Progenitor cell of endocrine pancreas (in vitro differentiated cells): ENCODE data around the gene MMP15. TPM values are rescaled to one million over a fixed set of nuclear protein-coding genes. Genes with fewer than 3 reads are reported as not detected.
A peak's percentile ranks its signal among the peaks of the same experiment; 100 is the strongest.
"Not testable (repeated sequence)": the region's sequence is repeated elsewhere in the genome, so short reads cannot be mapped to it uniquely, and the experiment has no call there.

Experiments used
- DNase-seq: peaks from one replicate; pipeline ENCODE4 v3.0.0; 2021; ENCODE audit warnings: low spot score; ENCODE audit not compliant: unreplicated experiment
- H3K27ac Mint-ChIP-seq: 2 replicates; pipeline ENCODE4 v1.8.0; 2021; ENCODE audit warnings: mild to moderate bottlenecking, moderate library complexity, mixed read lengths
- H3K27me3 Mint-ChIP-seq: 2 replicates; pipeline ENCODE4 v1.8.0; 2021; ENCODE audit warnings: mixed read lengths
- H3K36me3 Mint-ChIP-seq: 2 replicates; pipeline ENCODE4 v1.8.0; 2022; ENCODE audit warnings: mixed read lengths; ENCODE audit not compliant: insufficient read depth
- H3K4me1 Mint-ChIP-seq: 2 replicates; pipeline ENCODE4 v1.8.0; 2021; ENCODE audit warnings: low read depth, mixed read lengths
- H3K4me3 Mint-ChIP-seq: 2 replicates; pipeline ENCODE4 v1.8.0; 2021; ENCODE audit warnings: low read depth, mild to moderate bottlenecking, moderate library complexity, mixed read lengths
- H3K9me3 Mint-ChIP-seq: 2 replicates; pipeline ENCODE4 v1.8.0; 2021; ENCODE audit warnings: low read depth, mixed read lengths
- long read RNA-seq: library from polyadenylated mRNA; unstranded; transcript quantifications from one replicate; pipeline ENCODE4 v2.0.0, GENCODE V29; 2020
- total RNA-seq: library from RNA; stranded (reverse); gene quantifications from 2 replicates; pipeline ENCODE4 v1.2.1, GENCODE V29; 2021
- TF ChIP-seq, protein P1 (sequence below): fragments of 200-600 bp; sonication (generic); IDR thresholded peaks from one replicate; pipeline ENCODE4 v1.5.0; 2021; ENCODE audit warnings: antibody characterized with exemption, mild to moderate bottlenecking; ENCODE audit not compliant: unreplicated experiment

Gene MMP15
- 77.6 and 85.0 TPM in 2 replicates for total RNA-seq
- long read RNA-seq, partial matches to known transcripts = 0 of 3 reads
- long read RNA-seq, other reads (novel, unspliced or antisense) = 3 of 3 reads

DNA sequence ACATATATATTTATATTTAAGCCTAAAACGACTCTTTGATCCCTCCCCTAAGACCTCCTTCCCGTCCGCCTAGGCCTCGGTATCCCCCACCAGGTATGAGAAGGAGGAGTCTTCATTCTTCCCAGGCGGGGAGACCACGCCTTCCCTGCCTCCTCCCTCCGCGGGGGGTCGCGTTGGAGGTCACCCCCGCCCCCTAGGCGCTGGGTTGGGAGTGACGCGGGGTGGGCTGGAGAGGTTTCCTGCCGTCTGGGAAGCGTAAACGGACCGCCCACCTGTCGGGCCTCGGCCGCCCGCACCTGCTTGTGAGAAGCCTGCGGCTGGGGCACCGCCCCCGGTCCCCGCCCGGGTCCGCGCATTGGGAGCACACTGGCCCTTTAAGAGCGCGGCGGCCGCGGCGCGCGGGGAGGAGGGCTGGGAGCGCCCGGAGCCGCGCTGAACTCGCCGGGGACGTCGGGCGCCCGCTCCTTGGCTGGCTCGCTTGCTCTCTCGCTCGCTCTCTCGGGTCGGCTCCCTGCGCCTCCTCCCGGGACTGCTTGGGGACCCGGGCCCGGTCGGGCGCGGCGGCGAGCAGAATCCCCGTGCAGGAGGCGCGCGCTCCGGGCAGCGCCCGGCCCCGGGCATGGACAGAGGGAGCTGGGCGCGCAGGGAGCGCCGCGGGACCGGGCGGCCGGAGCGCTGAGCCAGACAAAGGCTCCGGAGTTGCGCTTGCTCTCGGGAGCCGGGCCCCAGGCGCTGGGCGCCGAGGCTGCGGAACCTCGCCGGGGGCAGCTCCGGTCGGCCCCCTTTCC, at the start of gene MMP15:
TSS of gene MMP15 (plus strand) at position 404 of the 788 bp plus-strand sequence. CDS start 597 bp downstream, outside the sequence.
- H3K36me3 Mint-ChIP-seq = peaks cover 3% of the 10 kb centered on the region
- no peaks in the 10 kb centered on the region for H3K9me3 Mint-ChIP-seq
- H3K4me3 Mint-ChIP-seq = peak within 1 kb of the TSS; percentile 76
- peak within 1 kb of the TSS; percentile 92 for H3K27ac Mint-ChIP-seq
- peaks cover 41% of the 10 kb centered on the region for H3K4me1 Mint-ChIP-seq
- no peaks in the 10 kb centered on the region for H3K27me3 Mint-ChIP-seq
- TF ChIP-seq, protein P1, sequence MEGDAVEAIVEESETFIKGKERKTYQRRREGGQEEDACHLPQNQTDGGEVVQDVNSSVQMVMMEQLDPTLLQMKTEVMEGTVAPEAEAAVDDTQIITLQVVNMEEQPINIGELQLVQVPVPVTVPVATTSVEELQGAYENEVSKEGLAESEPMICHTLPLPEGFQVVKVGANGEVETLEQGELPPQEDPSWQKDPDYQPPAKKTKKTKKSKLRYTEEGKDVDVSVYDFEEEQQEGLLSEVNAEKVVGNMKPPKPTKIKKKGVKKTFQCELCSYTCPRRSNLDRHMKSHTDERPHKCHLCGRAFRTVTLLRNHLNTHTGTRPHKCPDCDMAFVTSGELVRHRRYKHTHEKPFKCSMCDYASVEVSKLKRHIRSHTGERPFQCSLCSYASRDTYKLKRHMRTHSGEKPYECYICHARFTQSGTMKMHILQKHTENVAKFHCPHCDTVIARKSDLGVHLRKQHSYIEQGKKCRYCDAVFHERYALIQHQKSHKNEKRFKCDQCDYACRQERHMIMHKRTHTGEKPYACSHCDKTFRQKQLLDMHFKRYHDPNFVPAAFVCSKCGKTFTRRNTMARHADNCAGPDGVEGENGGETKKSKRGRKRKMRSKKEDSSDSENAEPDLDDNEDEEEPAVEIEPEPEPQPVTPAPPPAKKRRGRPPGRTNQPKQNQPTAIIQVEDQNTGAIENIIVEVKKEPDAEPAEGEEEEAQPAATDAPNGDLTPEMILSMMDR = no peak
- DNase-seq = peak; percentile 94

DNA sequence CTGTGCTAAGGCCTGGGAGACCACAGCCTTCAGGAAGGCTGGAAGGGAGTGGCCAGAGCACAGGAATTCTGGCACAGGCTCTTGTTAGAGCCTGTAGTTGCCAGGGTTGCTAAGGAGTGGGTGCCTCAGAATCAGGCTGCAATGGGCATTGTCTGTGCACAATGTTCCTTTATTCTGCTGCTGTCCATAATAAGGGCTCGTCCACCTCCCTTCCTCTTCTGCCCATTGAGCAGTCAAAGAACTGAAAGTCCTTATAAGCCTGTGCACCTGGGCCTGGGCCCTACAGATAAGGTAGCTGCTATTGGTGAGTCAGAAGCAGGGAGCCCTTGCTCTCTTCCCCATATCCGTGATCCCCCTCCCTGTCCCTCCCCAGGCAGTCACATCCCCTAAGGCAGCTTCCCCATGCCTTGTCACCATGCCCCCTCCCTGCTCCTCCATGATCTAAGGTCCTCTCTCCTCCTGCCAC, 49.2 kb upstream of the MMP15 start:
- DNase-seq = no peak
- peaks cover 20% of the 10 kb centered on the region for H3K27me3 Mint-ChIP-seq
- H3K4me3 Mint-ChIP-seq = no peak overlapping the region
- H3K27ac Mint-ChIP-seq = no peak overlapping the region
- peaks cover 3% of the 10 kb centered on the region for H3K4me1 Mint-ChIP-seq
- no peaks in the 10 kb centered on the region for H3K9me3 Mint-ChIP-seq
- no peaks in the 10 kb centered on the region for H3K36me3 Mint-ChIP-seq
- TF ChIP-seq, protein P1 = no peak

DNA sequence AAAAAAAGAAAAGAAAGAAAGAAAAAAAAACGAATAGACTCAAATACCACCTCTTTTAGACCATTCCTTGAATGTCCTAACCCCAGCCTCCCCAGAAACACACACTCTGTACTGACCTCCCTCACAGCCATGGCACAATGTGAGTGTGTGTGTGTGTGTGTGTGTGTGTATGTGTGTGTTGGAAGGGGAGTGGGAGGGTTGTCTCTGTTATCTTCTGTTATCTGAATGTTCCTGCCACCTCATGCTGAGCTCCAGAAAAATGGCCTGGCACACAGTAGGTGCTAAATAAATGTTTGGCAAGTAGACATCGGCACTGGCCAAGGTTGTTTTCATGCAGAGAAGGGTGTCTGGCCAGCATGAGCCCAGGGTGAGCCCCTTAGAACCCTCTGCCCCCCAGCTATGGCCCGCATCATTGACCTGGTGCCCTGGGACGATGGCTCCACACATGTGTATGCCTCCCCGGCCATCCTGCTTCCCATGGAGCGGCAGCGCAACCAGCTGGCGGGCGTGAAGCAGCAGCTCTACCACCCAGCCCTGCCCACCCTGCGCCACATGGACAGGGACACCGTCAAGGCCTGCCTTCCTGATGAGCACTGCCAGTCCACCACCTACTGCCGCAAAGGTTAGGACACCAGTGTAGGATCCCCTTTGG, 48.0 kb upstream of the MMP15 start:
- TF ChIP-seq, protein P1 = no peak
- no peaks in the 10 kb centered on the region for H3K9me3 Mint-ChIP-seq
- no peak overlapping the region for H3K27ac Mint-ChIP-seq
- no peak for DNase-seq
- H3K36me3 Mint-ChIP-seq = no peaks in the 10 kb centered on the region
- peaks cover 21% of the 10 kb centered on the region for H3K27me3 Mint-ChIP-seq
- no peak overlapping the region for H3K4me3 Mint-ChIP-seq
- H3K4me1 Mint-ChIP-seq = peaks cover 3% of the 10 kb centered on the region

DNA sequence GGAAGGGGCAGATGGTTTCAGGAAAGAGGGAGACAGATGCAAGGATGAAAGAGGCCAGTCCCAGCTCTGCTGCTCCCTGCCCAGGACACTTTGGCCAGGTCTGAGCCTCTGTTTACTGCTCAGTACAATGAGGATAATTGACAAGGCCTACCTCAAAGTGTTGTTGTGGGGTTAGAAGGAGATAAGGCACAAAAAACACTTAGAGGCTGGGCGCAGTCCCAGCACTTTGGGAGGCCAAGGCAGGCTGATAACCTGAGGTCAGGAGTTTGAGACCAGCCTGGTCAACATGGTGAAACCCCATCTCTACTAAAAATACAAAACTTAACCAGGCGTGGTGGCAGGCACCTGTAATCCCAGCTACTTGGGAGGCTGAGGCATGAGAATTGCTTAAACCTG, 47.5 kb upstream of the MMP15 start:
- H3K27ac Mint-ChIP-seq, H3K36me3 Mint-ChIP-seq, H3K4me3 Mint-ChIP-seq, H3K9me3 Mint-ChIP-seq, H3K4me1 Mint-ChIP-seq, DNase-seq: not testable (repeated sequence)
- peaks cover 21% of the 10 kb centered on the region for H3K27me3 Mint-ChIP-seq

DNA sequence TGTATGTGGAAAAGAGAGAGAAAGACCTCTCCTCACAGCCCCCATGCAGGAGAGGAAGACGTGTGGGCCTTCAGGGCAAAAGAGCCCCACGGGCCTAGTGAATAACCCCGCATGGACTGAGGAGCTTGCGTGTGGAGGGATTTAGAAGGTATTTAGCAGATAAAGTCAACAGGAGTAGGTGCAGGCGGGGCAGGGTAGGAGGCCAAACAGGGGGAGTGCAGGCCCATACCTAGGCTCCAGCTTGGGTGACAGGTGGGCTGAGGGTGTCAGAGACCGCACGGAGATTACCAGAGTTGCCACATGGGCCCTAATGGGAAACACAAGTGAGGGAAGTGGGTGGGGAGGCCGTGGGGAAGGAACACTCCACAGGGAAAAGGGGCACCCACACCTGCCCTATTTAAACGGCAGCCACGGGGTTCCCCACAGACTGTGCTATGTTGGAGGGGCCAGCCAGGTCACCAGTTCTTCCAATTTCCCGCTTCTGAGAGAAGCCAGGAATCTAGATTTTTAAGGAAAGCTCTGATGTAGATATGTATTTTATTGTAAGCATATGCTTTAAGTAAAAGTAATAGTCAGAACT, 46.5 kb upstream of the MMP15 start:
- no peaks in the 10 kb centered on the region for H3K36me3 Mint-ChIP-seq
- no peak overlapping the region for H3K27ac Mint-ChIP-seq
- H3K27me3 Mint-ChIP-seq = peaks cover 17% of the 10 kb centered on the region
- peaks cover 3% of the 10 kb centered on the region for H3K4me1 Mint-ChIP-seq
- DNase-seq = no peak
- TF ChIP-seq, protein P1 = no peak
- no peak overlapping the region for H3K4me3 Mint-ChIP-seq
- H3K9me3 Mint-ChIP-seq = no peaks in the 10 kb centered on the region
